Neuronal stem cell (in vitro differentiated cells): ENCODE measurements around the gene GRWD1.

Source experiments
- DNase-seq: peaks from one replicate; pipeline ENCODE4 v3.0.0-alpha.2; 2013; ENCODE audit warnings: low spot score
- H2AFZ ChIP-seq: one replicate; pipeline ENCODE4 v1.6.1; 2013; ENCODE audit warnings: mild to moderate bottlenecking, low read length, inconsistent platforms
- H2AK5ac ChIP-seq: 2 replicates; pipeline ENCODE4 v1.6.1; 2013; ENCODE audit warnings: low read depth, mild to moderate bottlenecking, inconsistent platforms, low read length, moderate library complexity, mixed read lengths
- H2BK120ac ChIP-seq: 2 replicates; pipeline ENCODE4 v1.6.1; 2013; ENCODE audit warnings: low read depth, mild to moderate bottlenecking, inconsistent platforms, low read length, moderate library complexity, mixed read lengths
- H2BK12ac ChIP-seq: one replicate; pipeline ENCODE4 v1.6.1; 2013; ENCODE audit warnings: low read length, inconsistent platforms
- H2BK15ac ChIP-seq: 2 replicates; pipeline ENCODE4 v1.6.1; 2013; ENCODE audit warnings: mild to moderate bottlenecking, low read length, inconsistent platforms, mixed read lengths
- H2BK5ac ChIP-seq: one replicate; pipeline ENCODE4 v1.6.1; 2013; ENCODE audit warnings: inconsistent platforms, mild to moderate bottlenecking, low read length, moderate library complexity
- H3K14ac ChIP-seq: one replicate; pipeline ENCODE4 v1.6.1; 2013; ENCODE audit warnings: low read length, inconsistent platforms
- H3K18ac ChIP-seq: 2 replicates; pipeline ENCODE4 v1.6.1; 2013; ENCODE audit warnings: low read length, inconsistent platforms
- H3K23ac ChIP-seq: 2 replicates; pipeline ENCODE4 v1.6.1; 2013; ENCODE audit warnings: low read depth, mild to moderate bottlenecking, mixed read lengths, low read length, inconsistent platforms; ENCODE audit not compliant: poor library complexity
- H3K27ac ChIP-seq: replicated peaks from 3 replicates; pipeline ENCODE4 v1.5.1; 2013; ENCODE audit warnings: low read length, inconsistent platforms
- H3K27me3 ChIP-seq, 3 experiments: 2 replicates each; pipeline ENCODE4 v1.6.1; 2013; ENCODE audit warnings: low read length in 3 of 3, mild to moderate bottlenecking in 2 of 3, inconsistent platforms in 1 of 3, low read depth in 1 of 3, mixed read lengths in 1 of 3, moderate library complexity in 1 of 3; ENCODE audit not compliant: control insufficient read depth in 3 of 3, insufficient read depth in 3 of 3
- H3K36me3 ChIP-seq, 2 donors: replicated peaks in 1 of 2; 2 replicates each; pipeline ENCODE4 v1.6.1; 2013; ENCODE audit warnings: low read length in 2 of 2; ENCODE audit not compliant: control insufficient read depth in 2 of 2, insufficient read depth in 2 of 2
- H3K4ac ChIP-seq: 2 replicates; pipeline ENCODE4 v1.6.1; 2013; ENCODE audit warnings: inconsistent platforms, mild to moderate bottlenecking, low read length, moderate library complexity
- H3K4me1 ChIP-seq, 2 donors: 1 replicate in 1 of 2; 2 replicates in 1 of 2; pipeline ENCODE4 v1.6.1; 2013; ENCODE audit warnings: low read length in 2 of 2, low read depth in 1 of 2; ENCODE audit not compliant: control insufficient read depth in 2 of 2, insufficient read depth in 1 of 2
- H3K4me2 ChIP-seq: one replicate; pipeline ENCODE4 v1.6.1; 2013; ENCODE audit warnings: mild to moderate bottlenecking, low read length, inconsistent platforms; ENCODE audit not compliant: insufficient read depth, poor library complexity, severe bottlenecking
- H3K4me3 ChIP-seq, 2 donors: 2 replicates each; pipeline ENCODE4 v1.5.1; 2013; ENCODE audit warnings: low read length in 2 of 2, mild to moderate bottlenecking in 2 of 2, inconsistent platforms in 1 of 2, moderate library complexity in 1 of 2
- H3K79me1 ChIP-seq: one replicate; pipeline ENCODE4 v1.6.1; 2013; ENCODE audit warnings: low read depth, mild to moderate bottlenecking, inconsistent platforms, low read length, moderate library complexity
- H3K9ac ChIP-seq: one replicate; pipeline ENCODE4 v1.6.1; 2013; ENCODE audit warnings: mild to moderate bottlenecking, low read depth, low read length, inconsistent platforms; ENCODE audit not compliant: poor library complexity
- H3K9me3 ChIP-seq, 2 donors: replicated peaks in 1 of 2; 2 replicates each; pipeline versions ENCODE3 to v1.6.1; 2013; ENCODE audit warnings: low read length in 2 of 2, mild to moderate bottlenecking in 2 of 2, inconsistent platforms in 1 of 2, low read depth in 1 of 2, mixed read lengths in 1 of 2, moderate library complexity in 1 of 2; ENCODE audit not compliant: control insufficient read depth in 2 of 2, insufficient read depth in 1 of 2
- H4K8ac ChIP-seq: one replicate; pipeline ENCODE4 v1.6.1; 2013; ENCODE audit warnings: low read depth, mild to moderate bottlenecking, inconsistent platforms, low read length, moderate library complexity
- H4K91ac ChIP-seq: one replicate; pipeline ENCODE4 v1.6.1; 2013; ENCODE audit warnings: low read length, low read depth, mild to moderate bottlenecking, inconsistent platforms; ENCODE audit not compliant: poor library complexity
- WGBS, 2 donors: extraction: QIAGEN DNeasy Blood & Tissue Kit; methylation state at CpG; one replicate each; pipeline ENCODE4 v1.1.7; 2013; ENCODE audit warnings: missing lambda C conversion rate in 2 of 2, mixed read lengths in 1 of 2; ENCODE audit not compliant: insufficient read length in 2 of 2, insufficient replicate concordance in 1 of 2; ENCODE audit errors: extremely low coverage in 2 of 2; 5-methylcytosine and 5-hydroxymethylcytosine counted together

GRWD1 gene

DNA sequence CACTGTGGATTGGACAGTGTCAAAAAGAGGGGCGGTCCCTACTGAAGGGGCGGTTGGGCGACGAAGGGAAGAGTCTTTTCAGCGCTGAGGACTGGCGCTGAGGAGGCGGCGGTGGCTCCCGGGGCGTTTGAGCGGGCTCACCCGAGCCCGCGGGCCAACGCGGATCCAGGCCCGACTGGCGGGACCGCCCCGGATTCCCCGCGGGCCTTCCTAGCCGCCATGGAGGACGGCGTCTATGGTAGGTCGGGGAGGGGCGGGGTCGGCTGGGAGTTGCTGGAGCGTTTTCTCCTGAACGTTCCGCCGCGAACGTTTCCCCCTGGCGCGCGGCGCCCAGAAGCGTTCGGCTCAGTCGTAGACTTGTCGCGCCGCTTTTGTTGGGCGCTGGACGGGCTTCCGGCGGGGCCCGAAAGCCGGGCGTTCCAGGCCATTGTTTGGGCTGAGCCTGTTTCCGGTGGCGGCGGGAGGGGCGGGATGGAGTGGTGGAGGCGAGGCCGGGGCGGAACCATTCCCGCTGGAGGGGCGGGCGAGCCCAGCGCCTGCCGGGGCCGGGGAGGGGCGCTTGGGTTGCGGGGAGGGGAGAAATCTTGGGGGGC lies 23.6 kb downstream of the GRWD1 start, which contains the start of gene CYTH2:
CYTH2 (plus strand) TSS at position 81 of the 593 bp plus-strand sequence; CDS start at position 220, 139 bp downstream.
- peaks cover 14 to 15% of the 10 kb centered on the region in 2 donors for H3K4me1 ChIP-seq
- peak within 1 kb of the TSS; percentile 91 to 94 for H3K4me3 ChIP-seq
- H3K18ac ChIP-seq, result peak within 1 kb of the TSS; percentile 98
- peak within 1 kb of the TSS; percentile 71 for H3K4me2 ChIP-seq
- peak within 1 kb of the TSS; percentile 89 for H3K23ac ChIP-seq
- H2BK5ac ChIP-seq, result peak within 1 kb of the TSS; percentile 79
- H2AK5ac ChIP-seq, result peak within 1 kb of the TSS; percentile 93
- no CpG with 5 or more reads among the region's 66 CpGs for WGBS, 2 donors
- no peak within 1 kb of the TSS for H3K4ac ChIP-seq
- no peaks in the 10 kb centered on the region for H3K27me3 ChIP-seq
- H3K27ac ChIP-seq, result peak within 1 kb of the TSS; percentile 95
- H3K14ac ChIP-seq, result peak within 1 kb of the TSS; percentile 51
- H3K9me3 ChIP-seq, result peaks cover 0 to 2% of the 10 kb centered on the region in 2 donors
- H4K91ac ChIP-seq, result no peak within 1 kb of the TSS
- peaks cover 38 to 46% of the 10 kb centered on the region in 2 donors for H3K36me3 ChIP-seq
- H2BK12ac ChIP-seq, result no peak within 1 kb of the TSS
- H2AFZ ChIP-seq, result peak within 1 kb of the TSS; percentile 86
- DNase-seq, result peak; percentile 73
- peak within 1 kb of the TSS; percentile 44 for H4K8ac ChIP-seq
- H3K79me1 ChIP-seq, result peaks cover 18% of the 10 kb centered on the region
- H2BK120ac ChIP-seq, result no peak within 1 kb of the TSS
- peak within 1 kb of the TSS; percentile 83 for H2BK15ac ChIP-seq
- H3K9ac ChIP-seq, result peak within 1 kb of the TSS; percentile 89

DNA sequence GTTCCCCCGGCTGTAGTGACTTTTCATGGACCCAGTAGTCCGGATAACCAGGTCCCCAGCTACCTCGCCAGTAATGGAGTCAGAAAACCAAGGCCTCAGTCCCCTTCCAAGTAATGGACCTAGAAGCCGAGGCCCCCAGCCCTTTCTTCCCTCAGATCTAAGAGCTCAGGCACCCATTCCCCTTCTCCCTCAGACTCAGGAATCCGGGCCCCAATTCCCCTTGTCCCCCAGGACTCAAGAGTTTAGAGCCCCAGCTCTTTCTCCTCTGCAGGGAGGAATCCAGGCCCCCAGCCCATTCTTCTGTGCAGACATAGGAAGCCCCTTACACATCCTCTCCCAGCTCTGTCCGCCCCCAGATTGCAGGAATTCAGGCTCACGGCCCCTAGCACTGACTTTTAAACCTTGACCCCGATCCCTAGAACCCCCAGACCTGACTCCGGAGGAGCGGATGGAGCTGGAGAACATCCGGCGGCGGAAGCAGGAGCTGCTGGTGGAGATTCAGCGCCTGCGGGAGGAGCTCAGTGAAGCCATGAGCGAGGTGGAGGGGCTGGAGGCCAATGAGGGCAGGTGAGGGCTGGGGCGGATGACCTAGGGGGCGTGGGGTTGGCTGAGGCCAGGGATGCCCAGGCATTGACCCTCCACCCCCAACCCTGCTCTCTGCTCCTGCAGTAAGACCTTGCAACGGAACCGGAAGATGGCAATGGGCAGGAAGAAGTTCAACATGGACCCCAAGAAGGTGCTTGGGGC lies 24.3 kb downstream of the GRWD1 start:
- no peak overlapping the region for H4K91ac ChIP-seq
- H3K14ac ChIP-seq, result no peak overlapping the region
- no peak overlapping the region for H3K18ac ChIP-seq
- H3K9me3 ChIP-seq, result peaks cover 0 to 2% of the 10 kb centered on the region in 2 donors
- H3K4me1 ChIP-seq, result peaks cover 14 to 15% of the 10 kb centered on the region in 2 donors
- no peak overlapping the region for H3K23ac ChIP-seq
- H3K27me3 ChIP-seq, result no peaks in the 10 kb centered on the region
- H3K79me1 ChIP-seq, result peaks cover 18% of the 10 kb centered on the region
- no peak overlapping the region for H4K8ac ChIP-seq
- WGBS, 2 donors, result no CpG with 5 or more reads among the region's 20 CpGs
- H3K36me3 ChIP-seq, result peaks cover 45 to 53% of the 10 kb centered on the region in 2 donors
- H2BK5ac ChIP-seq, result peak overlapping the region; percentile 79
- no peak overlapping the region for H3K27ac ChIP-seq
- no peak overlapping the region for H2BK120ac ChIP-seq
- no peak overlapping the region for H2BK15ac ChIP-seq
- H3K4me3 ChIP-seq, result peak overlapping the region; percentile 83 to 91
- H2AFZ ChIP-seq, result peak overlapping the region; percentile 86
- H3K4ac ChIP-seq, result no peak overlapping the region
- no peak overlapping the region for H2BK12ac ChIP-seq
- H2AK5ac ChIP-seq, result no peak overlapping the region
- DNase-seq, result no peak
- H3K9ac ChIP-seq, result peak overlapping the region; percentile 56
- peak overlapping the region; percentile 71 for H3K4me2 ChIP-seq

DNA sequence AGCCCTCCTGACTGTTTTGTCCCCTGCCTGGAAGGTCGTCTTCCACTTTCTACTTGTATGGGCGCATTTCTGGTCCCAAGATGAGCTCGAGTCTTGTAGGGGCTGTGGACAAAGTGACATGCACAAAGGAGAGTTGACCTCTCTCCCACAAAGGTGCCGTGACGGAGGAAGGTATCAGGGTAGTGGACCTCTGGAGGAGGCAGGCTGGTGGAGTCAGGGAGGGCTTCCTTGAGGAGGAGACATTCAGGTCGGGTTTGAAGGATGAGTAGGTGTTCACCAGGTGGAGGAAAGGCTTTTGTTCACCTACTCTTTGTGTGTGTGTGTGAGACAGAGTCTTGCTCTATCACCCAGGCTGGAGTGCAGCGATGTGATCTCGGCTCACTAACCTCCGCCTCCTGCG lies 25.1 kb downstream of the GRWD1 start:
- Histone ChIP-seq H3K36me3 (peaks cover 53 to 61% of the 10 kb centered on the region in 2 donors), H2AK5ac (no peak overlapping the region), H2BK120ac (no peak overlapping the region), H2BK15ac (no peak overlapping the region), H3K27me3 (no peaks in the 10 kb centered on the region), H3K4ac (no peak overlapping the region), H3K4me1 (peaks cover 14 to 15% of the 10 kb centered on the region in 2 donors), H2AFZ (no peak overlapping the region), H3K23ac (no peak overlapping the region), H3K9me3 (peaks cover 0 to 2% of the 10 kb centered on the region in 2 donors), H3K14ac (no peak overlapping the region), H2BK5ac (no peak overlapping the region), H3K27ac (no peak overlapping the region), H4K91ac (no peak overlapping the region), H2BK12ac (no peak overlapping the region), H4K8ac (no peak overlapping the region), H3K4me3 (peak overlapping the region in 1 of 2 donors; percentile 91), H3K18ac (no peak overlapping the region), H3K9ac (no peak overlapping the region), H3K79me1 (peaks cover 18% of the 10 kb centered on the region), H3K4me2 (no peak overlapping the region)
- no CpG with 5 or more reads among the region's 10 CpGs for WGBS, 2 donors
- DNase-seq, result no peak

DNA sequence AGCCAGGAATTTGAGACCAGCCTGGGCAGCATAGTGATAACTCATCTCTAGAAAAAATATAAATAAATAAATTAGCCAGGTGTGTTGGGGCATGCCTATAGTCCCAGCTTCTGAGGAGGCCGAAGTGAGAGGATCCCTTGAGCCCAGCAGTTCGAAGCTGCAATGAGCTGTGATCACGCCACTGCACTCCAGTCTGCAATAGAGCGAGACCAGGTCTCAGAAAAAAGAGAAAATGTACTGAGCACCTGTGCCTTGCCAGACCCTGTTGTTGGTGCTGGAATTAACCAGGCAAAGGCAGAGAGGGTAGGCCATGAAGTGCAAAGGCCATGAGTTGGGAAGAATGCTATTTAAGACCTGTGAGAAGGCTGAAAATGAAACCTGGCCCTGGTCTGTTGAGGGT lies 26.1 kb downstream of the GRWD1 start:
- no peak for DNase-seq
- Histone ChIP-seq H3K9me3 (peaks cover 0 to 2% of the 10 kb centered on the region in 2 donors), H3K4me2 (no peak overlapping the region), H3K4me3 (no peak overlapping the region), H3K18ac (no peak overlapping the region), H2BK120ac (no peak overlapping the region), H2BK12ac (no peak overlapping the region), H2AFZ (no peak overlapping the region), H3K36me3 (peaks cover 61 to 70% of the 10 kb centered on the region in 2 donors), H2BK5ac (no peak overlapping the region), H3K14ac (no peak overlapping the region), H3K4me1 (peaks cover 13 to 15% of the 10 kb centered on the region in 2 donors), H3K27me3 (no peaks in the 10 kb centered on the region), H3K79me1 (peaks cover 18% of the 10 kb centered on the region), H2AK5ac (no peak overlapping the region), H4K8ac (no peak overlapping the region), H3K9ac (no peak overlapping the region), H3K4ac (no peak overlapping the region), H3K27ac (no peak overlapping the region), H2BK15ac (no peak overlapping the region), H3K23ac (no peak overlapping the region), H4K91ac (no peak overlapping the region)
- no CpG with 5 or more reads among the region's 4 CpGs for WGBS, 2 donors
